HepG2 (cell line): ENCODE results near the gene HSPB2. TPM values are rescaled to one million over a fixed set of nuclear protein-coding genes. Genes with fewer than 3 reads are reported as not detected.

ENCODE experiments used
- AKAP8 ChIP-seq: sonication (generic); formaldehyde crosslinking; IDR thresholded peaks from 2 replicates; pipeline ENCODE4 v1.5.1; 2020; ENCODE audit warnings: mild to moderate bottlenecking, missing genetic modification reagents
- ARNTL ChIP-seq: sonication (generic); formaldehyde crosslinking; IDR thresholded peaks from 2 replicates; pipeline ENCODE4 v1.4.0; 2020; ENCODE audit warnings: mild to moderate bottlenecking, missing genetic modification reagents
- BCL3 ChIP-seq: sonication (generic); formaldehyde crosslinking; IDR thresholded peaks from 2 replicates; pipeline ENCODE4 v1.5.1; 2020; ENCODE audit warnings: mild to moderate bottlenecking, missing genetic modification reagents, moderate library complexity
- CCAR2 ChIP-seq: fragments of 200-400 bp; formaldehyde crosslinking; optimal IDR thresholded peaks from 2 replicates; pipeline ENCODE3; 2018; ENCODE audit warnings: low read depth, mild to moderate bottlenecking, low read length, moderate library complexity
- E2F5 ChIP-seq: sonication (generic); formaldehyde crosslinking; conservative IDR thresholded peaks from 2 replicates; pipeline ENCODE4 v1.4.0; 2020; ENCODE audit warnings: missing genetic modification reagents
- EP300 ChIP-seq, 3 experiments: sonication (generic) in 1 of 3; formaldehyde crosslinking in 1 of 3; IDR thresholded peaks; 2 replicates each; pipeline versions ENCODE4 v1.5.1 to v1.6.1; 2011 to 2020; ENCODE audit warnings: low read depth in 2 of 3, low read length in 2 of 3, borderline replicate concordance in 1 of 3, improper control_type of control experiment in 1 of 3, mild to moderate bottlenecking in 1 of 3, missing genetic modification reagents in 1 of 3, moderate library complexity in 1 of 3
- POLR2AphosphoS5 ChIP-seq: IDR thresholded peaks from 2 replicates; pipeline ENCODE4 v1.6.1; 2012; ENCODE audit warnings: low read depth, low read length
- RBFOX2 ChIP-seq: fragments of 200-400 bp; formaldehyde crosslinking; IDR thresholded peaks from 2 replicates; pipeline ENCODE4 v1.6.1; 2017; ENCODE audit warnings: low read depth, mild to moderate bottlenecking, low read length
- SP2 ChIP-seq: sonication (generic); formaldehyde crosslinking; IDR thresholded peaks from 2 replicates; pipeline ENCODE4 v1.5.1; 2020; ENCODE audit warnings: mild to moderate bottlenecking, missing genetic modification reagents
- ZFP91 ChIP-seq: sonication (generic); formaldehyde crosslinking; IDR thresholded peaks from 2 replicates; pipeline ENCODE4 v1.9.0; 2022; ENCODE audit warnings: missing genetic modification reagents, mild to moderate bottlenecking, borderline replicate concordance
- ZNF180 ChIP-seq: sonication (generic); formaldehyde crosslinking; IDR thresholded peaks from 2 replicates; pipeline ENCODE4 v1.4.0; 2020; ENCODE audit warnings: low read depth, missing genetic modification reagents, borderline replicate concordance
- ZNF24 ChIP-seq: fragments of 450-650 bp; IDR thresholded peaks from 2 replicates; pipeline ENCODE4 v1.6.1; 2017; ENCODE audit warnings: antibody characterized with exemption, mild to moderate bottlenecking
- ZNF335 ChIP-seq: sonication (generic); formaldehyde crosslinking; IDR thresholded peaks from 2 replicates; pipeline ENCODE4 v1.4.0; 2020; ENCODE audit warnings: missing genetic modification reagents
- ZNF343 ChIP-seq: sonication (generic); formaldehyde crosslinking; IDR thresholded peaks from 2 replicates; pipeline ENCODE4 v1.4.0; 2020; ENCODE audit warnings: mild to moderate bottlenecking, missing genetic modification reagents
- ZNF362 ChIP-seq: sonication (generic); formaldehyde crosslinking; IDR thresholded peaks from 2 replicates; pipeline ENCODE4 v1.4.0; 2020; ENCODE audit warnings: missing genetic modification reagents, mild to moderate bottlenecking, borderline replicate concordance
- ZNF496 ChIP-seq: sonication (generic); formaldehyde crosslinking; IDR thresholded peaks from 2 replicates; pipeline ENCODE4 v1.8.1; 2023; ENCODE audit warnings: mild to moderate bottlenecking, moderate library complexity, missing genetic modification reagents; ENCODE audit not compliant: insufficient replicate concordance
- ZNF574 ChIP-seq: sonication (generic); formaldehyde crosslinking; IDR thresholded peaks from 2 replicates; pipeline ENCODE4 v1.4.0; 2020; ENCODE audit warnings: missing genetic modification reagents
- ZNF614 ChIP-seq: IDR thresholded peaks from 2 replicates; pipeline ENCODE4 v1.6.1; 2018; ENCODE audit warnings: missing biosample characterization, missing genetic modification reagents, inconsistent platforms, borderline replicate concordance
- ZNF788 ChIP-seq: sonication (generic); formaldehyde crosslinking; IDR thresholded peaks from 2 replicates; pipeline ENCODE4 v1.5.0; 2020; ENCODE audit warnings: mild to moderate bottlenecking, missing genetic modification reagents, borderline replicate concordance
- ZSCAN9 ChIP-seq: IDR thresholded peaks from 2 replicates; pipeline ENCODE4 v1.6.1; 2016; ENCODE audit warnings: borderline replicate concordance
- polyA plus RNA-seq, 8 experiments: library from polyadenylated mRNA; depleted of rRNA in 3 of 8; stranded (reverse) in 7 of 8; unstranded in 1 of 8; fragments of >200 nt; fragmentation: Illumina TruSeq in 4 of 8; extraction: Trizol in 4 of 8; gene quantifications; 2 replicates each; pipeline versions ENCODE4 v1.2.1 to v1.2.3, GENCODE V29; 2011 to 2016; ENCODE audit warnings: low read depth in 4 of 8, missing spikeins in 1 of 8, mixed read lengths in 1 of 8; ENCODE audit not compliant: insufficient read depth in 1 of 8
- total RNA-seq, 5 experiments: library from RNA; depleted of rRNA; stranded (reverse); fragments of >200 nt; fragmentation: Illumina TruSeq; extraction: Trizol; gene quantifications; 2 replicates each; pipeline ENCODE4 v1.2.3, GENCODE V29; 2016; ENCODE audit warnings: low read depth in 1 of 5

Gene HSPB2
- total and polyA plus RNA-seq, 2 of the 13 experiments (the other 11 are each of a cell fraction or from before 2014, with no cell fraction given) = 0.04 TPM; not detected in 1

- TF ChIP-seq ZFP91 = peak; percentile 74; the same call in 1 of the 2 replicates
- TF ChIP-seq ZNF362 (CRISPR knock-in tag) = no peak; the same call in 1 of the 2 replicates
- TF ChIP-seq ZSCAN9 (CRISPR knock-in tag) = no peak; the same call in 1 of the 2 replicates
- TF ChIP-seq E2F5 = no peak
- TF ChIP-seq EP300 (IDR thresholded peaks at IDR 0.05; ENCODE audit: low read depth in 2 of 2, low read length in 2 of 2) = no peak
- no peak; the same call in 1 of the 2 replicates for TF ChIP-seq EP300 (CRISPR knock-in tag; IDR thresholded peaks at IDR 0.05; ENCODE audit: borderline replicate concordance)
- TF ChIP-seq POLR2AphosphoS5 = peak; percentile 49; the same call in 1 of the 2 replicates
- no peak for TF ChIP-seq AKAP8 (CRISPR knock-in tag)
- no peak for TF ChIP-seq ZNF180 (CRISPR knock-in tag)
- no peak for TF ChIP-seq ZNF496 (CRISPR knock-in tag)
- TF ChIP-seq BCL3 = peak; percentile 92
- TF ChIP-seq ZNF343 (CRISPR knock-in tag) = no peak
- no peak for TF ChIP-seq ZNF24
- no peak for TF ChIP-seq ZNF614 (CRISPR knock-in tag)
- TF ChIP-seq ZNF335 (CRISPR knock-in tag) = no peak
- peak; percentile 48; the same call in 1 of the 2 replicates for TF ChIP-seq ZNF788 (CRISPR knock-in tag)
- no peak for TF ChIP-seq SP2
- TF ChIP-seq RBFOX2 = peak; percentile 92
- TF ChIP-seq ZNF574 (CRISPR knock-in tag) = peak; percentile 65
- peak; percentile 23; the same call in 1 of the 2 replicates for TF ChIP-seq ARNTL (CRISPR knock-in tag)
- no peak for TF ChIP-seq CCAR2
These were observed 41.4 kb upstream of the HSPB2 start, which contains the start of gene ALG9 (continued) for GRCh38 chr11:111870886-111871692.
